GM10847 (cell line): Measurements from ENCODE around the gene AMH.

Experiments
- POLR2A ChIP-seq: IDR thresholded peaks from 2 replicates; pipeline ENCODE4 v1.6.1; 2011; ENCODE audit not compliant: insufficient read length; ENCODE audit errors: extremely low read depth

The AMH gene

DNA sequence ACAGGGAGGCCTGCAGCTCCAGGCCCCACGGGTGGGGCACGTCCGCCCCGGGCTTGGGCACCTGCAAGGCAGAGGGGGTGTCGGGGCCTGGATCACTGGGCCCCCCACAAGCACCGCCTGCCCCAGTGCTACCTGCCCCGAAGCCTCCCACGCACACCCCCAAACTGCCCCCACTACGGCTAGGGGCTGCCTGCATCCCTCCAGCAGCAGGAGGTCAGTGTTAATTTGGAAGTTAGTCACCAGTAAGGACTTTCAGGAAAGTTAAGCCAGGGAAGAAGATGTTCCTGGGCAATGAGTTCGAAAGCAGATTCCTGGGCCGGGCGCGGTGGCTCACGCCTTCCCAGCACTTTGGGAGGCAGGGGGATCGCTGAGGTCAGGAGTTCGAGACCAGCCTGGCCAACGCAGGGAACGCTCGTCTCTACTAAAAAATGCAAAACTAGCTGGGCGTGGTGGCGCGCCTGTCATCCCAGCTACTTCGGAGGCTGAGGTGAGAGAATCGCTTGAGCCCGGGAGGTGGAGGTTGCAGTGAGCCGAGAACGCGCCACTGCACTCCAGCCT lies 27.4 kb downstream of the AMH start:
- no peak for TF ChIP-seq POLR2A

- no peak for TF ChIP-seq POLR2A
Observed at GRCh38 chr19:2277138-2277537, 28.0 kb downstream of the AMH start.

- TF ChIP-seq POLR2A = no peak
Observed at GRCh38 chr19:2278459-2279158, 29.5 kb downstream of the AMH start.

DNA sequence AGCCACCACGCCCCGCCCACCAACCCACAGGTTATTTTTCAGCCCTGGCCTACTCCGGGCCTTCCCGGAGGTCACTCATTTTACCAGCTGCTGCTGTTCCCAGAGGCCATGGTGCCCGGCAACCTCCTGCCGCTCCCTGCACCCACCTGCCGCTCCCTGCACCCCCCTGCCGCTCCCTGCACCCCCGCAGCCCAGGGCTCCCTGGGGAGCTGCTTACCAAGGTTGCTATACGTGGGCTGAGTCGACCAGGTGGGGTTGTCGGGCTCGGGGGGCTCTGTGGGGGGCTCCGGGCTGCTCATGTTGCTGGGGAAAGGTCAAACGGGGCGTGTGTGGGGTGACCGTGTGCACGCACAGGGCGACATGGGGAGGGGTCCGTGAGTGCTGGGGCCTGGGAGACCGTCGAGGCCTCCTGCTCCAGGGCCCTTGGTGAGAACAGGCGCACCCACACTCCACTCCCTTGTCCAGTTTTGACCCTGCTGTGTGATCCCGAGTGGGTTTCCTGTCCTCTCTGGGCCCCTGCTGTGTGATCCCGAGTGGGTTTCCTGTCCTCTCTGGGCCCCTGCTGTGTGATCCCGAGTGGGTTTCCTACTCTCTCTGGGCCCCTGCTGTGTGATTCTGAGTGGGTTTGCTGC lies 31.6 kb downstream of the AMH start:
- TF ChIP-seq POLR2A = no peak

GRCh38 chr19:2282062-2282861 lies 33.1 kb downstream of the AMH start, which contains the start of gene PEAK3:
PEAK3 (minus strand) TSS chr19:2282175; CDS start chr19:2280931, 1,244 bp downstream.
- no peak for TF ChIP-seq POLR2A

GRCh38 chr19:2282862-2283237 lies 33.7 kb downstream of the AMH start:
- TF ChIP-seq POLR2A = no peak

- TF ChIP-seq POLR2A = no peak
Observed at GRCh38 chr19:2283835-2284507, 34.8 kb downstream of the AMH start.

- TF ChIP-seq POLR2A = no peak
Observed at GRCh38 chr19:2286402-2287140, 37.4 kb downstream of the AMH start.

DNA sequence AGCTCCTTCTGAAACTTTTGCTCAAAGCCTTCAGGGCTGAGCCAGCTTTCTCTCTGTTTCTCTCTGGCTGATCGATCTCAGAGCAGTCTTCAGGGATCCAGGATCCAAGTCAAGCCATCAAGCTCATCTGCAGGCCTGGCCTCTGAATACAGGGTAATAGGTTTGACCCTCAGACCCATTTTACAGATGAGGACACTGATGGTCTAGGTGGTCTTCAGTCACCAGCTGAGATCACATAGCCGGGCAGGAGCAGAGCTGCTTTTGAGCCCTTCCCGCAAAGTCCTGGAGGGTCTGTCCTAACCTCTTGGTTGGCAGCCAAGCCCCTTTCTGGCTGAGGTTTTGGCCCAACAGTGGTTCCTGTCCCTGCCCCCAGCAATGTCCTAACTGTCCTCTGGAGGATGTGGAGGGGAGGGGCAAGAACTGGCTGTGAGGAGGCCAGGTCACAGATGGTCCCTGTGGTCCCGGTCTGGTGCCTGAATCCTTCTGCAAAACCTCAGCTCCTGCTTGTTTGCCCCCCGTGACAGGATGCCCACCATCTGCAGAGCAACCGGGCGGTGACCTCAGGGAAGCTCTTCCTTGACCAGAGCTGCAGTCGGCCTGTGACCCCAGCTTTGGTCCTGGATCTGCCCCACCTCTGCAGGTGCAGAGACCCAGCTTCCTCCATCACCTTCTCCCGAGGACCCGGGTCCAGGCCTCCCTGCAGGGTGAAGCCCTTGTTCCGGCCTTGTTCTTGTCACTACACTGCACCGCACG lies 38.6 kb downstream of the AMH start:
- TF ChIP-seq POLR2A = no peak

- TF ChIP-seq POLR2A = no peak
Observed at GRCh38 chr19:2288338-2288817, 39.3 kb downstream of the AMH start.

DNA sequence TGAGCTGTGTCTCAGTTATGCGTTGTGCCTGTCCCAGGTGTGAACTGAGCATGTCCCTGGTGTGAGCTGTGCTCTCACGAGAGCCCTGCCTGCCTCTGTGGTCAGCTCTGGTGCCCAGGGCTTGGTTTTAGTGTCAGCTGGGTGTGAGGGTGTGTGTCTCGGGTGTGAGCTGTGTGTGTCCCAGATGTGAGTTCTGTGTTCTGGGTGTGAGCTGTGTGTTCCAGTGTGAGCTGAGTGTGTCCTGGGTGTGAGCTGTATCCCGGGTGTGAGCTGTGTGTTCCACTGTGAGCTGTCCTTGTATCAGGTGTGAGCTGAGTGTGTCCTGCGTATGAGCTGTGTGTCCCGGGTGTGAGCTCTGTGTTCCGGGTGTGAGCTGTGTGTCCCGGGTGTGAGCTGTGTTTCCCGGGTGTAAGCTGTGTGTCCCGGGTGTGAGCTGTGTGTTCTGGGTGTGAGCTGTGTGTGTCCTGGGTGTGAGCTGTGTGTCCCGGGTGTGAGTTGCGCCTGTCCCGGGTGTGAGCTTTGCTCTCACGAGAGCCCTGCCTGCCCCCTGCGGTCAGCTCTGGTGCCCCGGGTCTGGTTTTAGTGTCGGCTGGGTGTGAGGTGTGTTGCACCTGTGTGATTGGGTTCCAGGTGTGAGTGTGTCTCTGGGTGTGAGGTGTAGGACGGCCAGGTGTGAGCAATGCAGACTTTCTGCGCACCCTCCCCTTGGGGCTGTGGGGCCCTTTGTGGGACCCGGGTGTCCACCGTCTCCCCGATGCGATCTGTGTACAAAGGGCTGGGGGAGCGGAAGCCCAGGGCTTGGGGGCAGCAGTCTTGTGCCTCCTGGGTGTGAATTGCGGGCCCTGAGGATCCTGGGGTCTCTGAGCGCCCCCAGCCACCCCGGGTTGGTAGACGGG lies 39.9 kb downstream of the AMH start:
- no peak for TF ChIP-seq POLR2A

DNA sequence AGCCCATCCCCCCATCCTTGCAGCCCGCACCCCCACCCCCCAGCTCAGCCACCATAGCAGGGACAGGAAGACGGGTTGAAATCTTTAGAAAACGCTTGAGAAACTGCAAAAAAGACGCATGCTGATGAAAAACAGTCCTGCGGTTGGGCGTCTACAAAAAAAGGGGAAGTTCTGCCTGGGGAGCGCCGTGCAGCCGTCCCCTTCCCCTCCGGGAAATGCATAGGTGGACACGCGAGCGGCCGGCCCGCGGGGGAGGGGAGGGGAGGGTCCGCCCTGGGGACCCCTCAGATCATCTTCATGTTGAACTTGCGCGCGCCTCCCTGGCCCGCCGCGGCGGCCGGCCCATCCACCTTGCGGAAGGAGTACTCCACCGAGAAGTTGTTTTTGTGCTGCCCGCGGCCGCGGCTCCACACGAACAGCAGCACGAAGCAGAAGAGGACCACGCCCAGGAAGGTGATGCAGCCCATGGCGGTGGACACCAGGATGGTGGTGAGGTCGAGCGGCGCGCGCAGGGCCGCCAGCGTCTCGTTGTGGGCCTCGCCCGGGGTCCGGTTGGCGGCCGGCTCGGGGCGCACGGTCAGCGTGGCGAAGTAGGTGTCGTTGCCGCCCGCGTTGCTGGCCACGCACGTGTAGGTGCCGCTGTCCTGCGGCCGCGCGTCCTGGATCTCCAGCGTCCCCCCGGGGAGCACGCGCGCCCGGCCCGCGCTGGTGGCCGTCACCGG lies 40.8 kb downstream of the AMH start:
- TF ChIP-seq POLR2A = no peak
